Germinal center (tissue), 1 donor: ENCODE measurements around the gene EFCAB6.

Source experiments
- DNase-seq: peaks from one replicate; pipeline ENCODE4 v3.0.0; 2012; ENCODE audit warnings: mixed read lengths, low spot score

Gene EFCAB6

DNA sequence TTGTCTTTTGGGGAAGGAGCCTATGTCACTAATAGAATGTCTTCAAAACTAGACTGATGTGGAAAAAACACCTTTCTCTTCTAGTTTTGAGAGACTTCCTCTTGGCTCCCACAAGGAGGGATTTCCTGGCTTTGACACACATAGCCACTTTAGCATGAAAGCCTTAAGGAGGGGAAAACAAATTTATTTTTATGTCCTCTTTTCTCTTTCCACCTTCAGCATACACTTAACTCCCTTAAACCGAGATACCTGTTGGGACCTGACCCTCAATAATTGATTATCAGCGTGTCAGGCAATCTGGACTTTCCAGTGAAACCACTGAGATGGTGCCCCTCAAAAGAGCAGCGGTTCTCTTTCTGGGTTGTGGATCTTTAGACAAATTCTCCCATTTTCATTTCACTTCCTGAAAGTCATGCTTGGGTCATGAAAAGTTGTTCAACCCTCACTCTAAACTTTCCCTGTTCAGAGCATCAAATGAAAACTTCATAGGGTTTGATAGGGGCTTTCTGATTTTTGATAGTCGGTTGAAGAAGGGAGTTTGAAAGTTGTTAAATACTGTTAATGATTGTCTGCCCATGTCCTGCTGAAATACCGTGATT is 9.1 kb downstream of the EFCAB6 start:
- DNase-seq, result no peak

- no peak for DNase-seq
Observed at GRCh38 chr22:43800970-43801369, 11.1 kb downstream of the EFCAB6 start.

DNA sequence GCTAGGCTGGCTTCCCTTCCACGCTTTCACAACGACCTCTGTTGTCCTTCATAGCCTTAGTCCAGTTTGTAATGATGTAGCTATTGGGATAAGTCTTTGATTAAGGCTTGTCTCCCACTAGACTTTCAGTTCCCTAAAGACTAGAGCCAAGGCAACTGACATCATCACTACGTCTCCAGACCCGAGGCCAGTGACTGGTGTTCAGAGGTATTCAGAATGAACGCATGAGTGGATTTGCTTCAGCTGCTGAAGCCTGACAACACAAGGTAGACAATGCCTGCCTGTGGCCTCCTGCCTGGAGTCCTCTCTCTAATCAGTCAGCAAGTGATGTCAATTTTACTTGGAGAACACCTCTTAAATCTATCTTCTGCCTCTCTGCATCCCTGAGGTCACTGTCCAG is 13.6 kb downstream of the EFCAB6 start:
- no peak for DNase-seq

DNA sequence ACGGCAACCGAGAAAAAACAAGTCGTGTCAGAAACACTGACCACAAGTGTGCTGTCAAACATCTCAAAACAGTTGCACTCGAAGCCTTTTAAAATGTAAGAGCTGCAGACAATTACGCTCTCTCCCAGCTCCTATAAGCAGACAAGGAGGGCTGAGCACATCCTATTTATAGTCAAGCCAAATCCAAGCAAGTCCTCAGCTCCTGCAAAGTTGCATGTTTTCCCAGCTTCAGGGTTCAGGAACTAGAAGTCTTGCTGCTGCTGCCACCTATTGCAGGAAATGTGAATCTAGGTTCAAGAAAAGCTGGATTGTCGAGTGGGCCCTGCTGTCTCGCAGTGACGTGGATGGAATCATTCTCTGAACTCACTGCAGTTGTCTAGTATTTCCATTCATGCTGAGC is 15.5 kb downstream of the EFCAB6 start:
- DNase-seq, result no peak

DNA sequence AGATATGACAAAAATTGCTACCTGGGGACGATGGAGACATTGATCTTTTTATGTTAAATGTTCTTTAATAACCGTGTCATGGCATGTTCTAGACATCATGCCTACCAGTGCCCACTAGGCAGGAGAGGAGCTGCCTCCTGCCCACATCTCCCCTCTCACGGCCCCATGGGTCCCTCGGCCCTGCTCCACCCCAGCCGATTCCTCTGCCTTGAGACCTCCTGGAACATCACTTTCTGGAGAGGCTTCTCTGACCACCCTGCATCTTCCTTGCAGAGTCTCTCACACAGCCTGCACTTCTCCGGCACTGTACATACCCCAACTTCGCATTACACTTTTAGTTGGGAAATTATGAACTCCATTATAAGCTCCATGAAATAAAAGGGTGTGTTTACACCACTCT is 16.8 kb downstream of the EFCAB6 start:
- no peak for DNase-seq

DNA sequence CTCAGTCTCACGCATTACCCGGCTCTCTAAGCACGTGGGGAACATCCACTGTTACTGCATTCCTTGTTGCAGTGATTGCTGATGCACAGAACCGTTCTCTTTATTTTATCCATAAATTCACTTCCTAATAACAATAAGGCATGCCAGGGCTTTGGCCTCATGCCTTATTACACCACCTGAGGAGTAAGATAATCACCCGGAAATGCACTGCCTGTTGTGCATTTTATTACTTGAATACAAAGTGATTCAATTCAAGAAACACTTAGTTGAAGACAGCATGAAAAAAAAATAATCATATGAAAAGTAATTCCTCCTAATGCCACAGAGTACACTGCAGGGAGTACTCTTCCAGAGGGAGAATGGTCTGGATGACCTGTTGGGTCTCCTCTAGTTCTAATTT is 19.2 kb downstream of the EFCAB6 start:
- no peak for DNase-seq

DNA sequence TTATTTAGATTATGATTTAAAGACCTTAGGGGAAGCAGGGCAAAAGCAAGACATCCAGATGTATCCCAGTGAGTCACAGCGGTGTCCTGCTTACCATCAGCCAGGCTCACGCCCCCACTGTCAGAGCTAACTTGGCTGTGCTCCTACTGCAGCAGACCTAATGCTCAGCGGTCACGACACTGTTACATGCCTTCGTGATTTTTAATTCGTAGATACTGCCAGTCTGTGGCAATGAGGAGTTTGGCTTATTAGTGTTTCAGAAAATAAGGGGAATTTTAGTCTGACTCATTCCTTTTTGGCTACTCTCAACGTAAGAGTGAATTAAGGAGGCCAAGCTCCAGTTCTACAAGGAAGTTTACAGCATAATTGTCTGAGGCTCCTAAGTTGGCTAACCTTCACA is 22.7 kb downstream of the EFCAB6 start:
- no peak for DNase-seq

DNA sequence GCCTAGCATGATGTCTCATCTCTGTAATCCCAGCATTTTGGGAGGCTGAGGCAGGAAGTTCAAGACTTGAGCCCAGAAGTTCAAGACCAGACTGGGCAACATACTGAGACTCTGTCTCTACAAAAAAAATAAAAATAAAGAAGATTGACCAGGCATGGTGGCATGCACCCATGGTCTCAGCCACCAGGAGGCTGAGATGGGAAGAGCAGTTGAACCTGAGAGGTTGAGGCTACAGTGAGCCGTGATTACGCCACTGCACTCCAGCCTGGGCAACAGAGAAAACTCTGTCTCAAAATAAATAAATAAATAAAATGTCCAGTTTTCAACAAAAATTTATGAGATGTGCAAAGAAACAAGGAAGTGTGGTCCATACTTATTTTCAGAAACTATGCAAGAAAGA is 28.3 kb downstream of the EFCAB6 start:
- DNase-seq, result no peak

DNA sequence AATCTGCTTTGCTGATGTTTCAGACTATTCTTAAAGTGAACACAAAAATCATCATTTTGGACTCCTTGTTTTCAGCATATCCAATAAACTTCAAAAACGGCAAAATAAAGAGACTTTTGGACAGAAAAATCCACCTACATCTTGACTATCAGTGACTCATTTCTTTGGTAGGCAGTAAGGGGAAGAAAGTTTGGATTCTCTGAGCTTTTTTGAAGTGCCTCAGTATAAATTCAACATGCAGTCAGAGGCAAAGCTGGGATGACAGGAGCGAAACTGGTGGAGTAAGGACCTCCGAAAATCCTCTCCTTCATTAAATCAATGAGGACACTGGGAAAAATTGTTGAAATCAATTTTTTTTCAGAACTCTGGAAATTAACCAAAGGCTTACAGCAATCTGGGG is 29.7 kb downstream of the EFCAB6 start:
- no peak for DNase-seq

GRCh38 chr22:43777286-43777685 is 34.8 kb downstream of the EFCAB6 start:
- no peak for DNase-seq

DNA sequence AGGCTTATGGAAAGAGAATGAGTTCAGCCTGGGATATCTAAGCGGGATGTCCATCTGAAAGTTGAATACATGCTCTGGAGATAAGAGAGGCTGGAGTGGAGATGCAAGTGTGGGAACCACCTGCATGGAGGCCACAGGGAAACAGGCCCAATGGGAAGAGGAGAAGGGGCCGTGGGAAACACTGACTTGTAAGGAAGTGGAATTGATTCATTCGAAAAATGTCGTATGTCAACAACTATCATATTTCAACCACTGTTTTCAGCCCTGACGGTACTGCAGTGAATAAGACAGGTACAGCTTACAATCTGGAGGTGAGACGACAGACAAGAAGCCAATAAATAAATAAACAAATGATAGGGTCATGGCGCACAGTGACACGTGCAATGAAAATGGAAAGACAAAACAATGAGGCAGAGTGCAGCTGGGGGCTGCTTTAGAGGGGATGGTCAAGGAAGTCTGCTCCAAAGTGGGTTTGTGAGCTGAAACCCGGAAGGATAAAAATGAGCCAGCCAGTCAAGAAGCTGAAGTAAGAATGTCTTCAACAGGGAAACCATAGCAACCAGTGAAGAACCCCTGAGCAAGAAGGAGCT is 35.9 kb downstream of the EFCAB6 start:
- no peak for DNase-seq

- no peak for DNase-seq
Observed at GRCh38 chr22:43774318-43774915, 37.7 kb downstream of the EFCAB6 start.

GRCh38 chr22:43772831-43773230 is 39.3 kb downstream of the EFCAB6 start:
- no peak for DNase-seq

DNA sequence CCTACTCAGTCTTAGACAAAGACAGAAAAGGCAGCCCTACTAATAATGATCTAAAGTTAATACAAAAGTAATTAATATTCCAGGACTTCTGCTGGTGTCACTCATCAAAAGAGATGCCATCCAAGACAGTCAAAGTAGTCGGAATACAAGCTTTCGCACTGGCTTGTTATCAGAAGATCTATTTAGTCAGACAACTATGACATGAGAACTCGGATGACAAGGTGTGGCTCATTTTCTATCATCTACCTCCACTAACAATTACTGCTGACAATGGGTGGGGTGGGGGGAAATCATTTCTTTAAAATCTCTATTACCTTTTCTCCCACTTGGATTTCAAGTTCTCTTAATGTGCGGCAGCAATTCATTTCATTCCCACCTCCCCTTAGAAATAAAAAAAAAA is 56.7 kb downstream of the EFCAB6 start:
- no peak for DNase-seq

DNA sequence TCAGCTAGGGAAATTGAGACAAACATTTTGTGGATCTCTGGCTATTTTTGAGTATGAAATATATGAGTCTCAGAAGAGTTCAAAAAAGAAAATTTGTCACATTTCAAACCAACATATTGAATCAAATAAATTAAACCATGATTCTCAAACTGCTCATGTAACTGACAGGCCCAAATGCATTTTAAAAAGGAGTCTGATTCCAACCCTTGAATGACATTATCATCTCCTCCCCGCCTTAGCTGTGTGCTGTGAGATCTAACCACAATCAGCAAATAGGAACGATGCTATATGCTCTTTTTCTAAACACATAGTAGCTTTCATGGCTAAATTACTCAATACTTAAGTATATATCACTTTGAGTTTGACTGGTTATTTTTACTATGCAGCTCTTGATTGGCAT is 57.1 kb downstream of the EFCAB6 start:
- DNase-seq, result no peak

DNA sequence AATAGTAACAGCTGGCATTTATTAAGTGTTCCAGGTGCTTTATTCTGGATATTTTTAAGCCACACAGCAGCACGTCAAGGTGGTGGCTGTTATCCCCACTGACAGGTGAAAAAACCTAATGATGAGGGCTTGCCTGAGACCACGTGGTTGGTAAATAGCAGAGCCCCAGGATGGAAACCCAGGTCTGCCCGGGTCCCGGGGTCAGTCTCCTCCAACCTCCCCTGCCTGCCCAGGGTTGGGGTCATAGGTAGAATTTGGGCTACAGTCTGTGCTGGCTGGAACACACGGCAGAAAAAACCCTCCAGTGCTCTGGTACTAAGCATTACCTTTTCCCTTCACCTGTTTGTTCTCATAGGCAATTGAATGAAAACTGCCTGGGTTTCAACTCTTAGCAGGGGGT is 57.9 kb downstream of the EFCAB6 start:
- no peak for DNase-seq

DNA sequence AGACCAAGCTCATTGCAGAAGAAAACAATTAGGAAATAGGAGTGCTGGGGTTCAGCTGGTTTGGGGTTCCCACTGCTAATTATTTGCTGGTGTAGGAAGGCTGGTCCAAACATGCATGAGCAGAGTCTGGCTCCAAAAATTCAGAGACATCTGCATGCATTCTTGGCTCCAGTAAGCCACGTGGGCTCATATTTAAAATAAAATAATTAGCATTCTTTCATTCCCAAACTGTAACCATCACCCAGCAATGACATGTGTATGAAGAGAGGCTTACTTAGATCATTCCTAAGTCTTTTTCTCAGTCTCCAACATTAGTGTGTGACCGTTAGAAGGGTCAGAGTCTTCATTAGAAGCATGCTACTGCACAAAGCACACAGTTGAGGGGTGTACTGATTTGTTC is 58.4 kb downstream of the EFCAB6 start:
- no peak for DNase-seq

- DNase-seq, result no peak
Observed at GRCh38 chr22:43750751-43751150, 61.4 kb downstream of the EFCAB6 start.

DNA sequence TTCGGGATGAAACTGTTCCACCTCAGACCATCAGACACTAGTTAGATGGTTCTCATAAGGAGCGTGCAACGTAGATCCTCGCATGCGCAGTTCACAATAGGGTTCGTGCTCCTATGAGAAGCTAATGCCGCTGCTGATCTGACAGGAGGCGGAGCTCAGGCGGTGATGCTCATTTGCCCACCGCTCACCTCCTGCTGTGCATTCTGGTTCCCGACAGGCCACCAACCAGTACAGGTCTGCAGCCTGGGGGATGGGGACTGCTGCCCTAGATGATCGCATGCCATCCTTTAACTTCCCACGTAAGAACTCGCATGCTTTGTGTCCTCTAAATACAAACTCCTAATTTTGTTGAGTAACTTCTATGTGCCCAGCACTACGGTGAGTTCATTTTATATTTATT is 62.6 kb downstream of the EFCAB6 start:
- no peak for DNase-seq

GRCh38 chr22:43747877-43748276 is 64.2 kb downstream of the EFCAB6 start:
- DNase-seq, result no peak

GRCh38 chr22:43747058-43747457 is 65.0 kb downstream of the EFCAB6 start:
- no peak for DNase-seq

DNA sequence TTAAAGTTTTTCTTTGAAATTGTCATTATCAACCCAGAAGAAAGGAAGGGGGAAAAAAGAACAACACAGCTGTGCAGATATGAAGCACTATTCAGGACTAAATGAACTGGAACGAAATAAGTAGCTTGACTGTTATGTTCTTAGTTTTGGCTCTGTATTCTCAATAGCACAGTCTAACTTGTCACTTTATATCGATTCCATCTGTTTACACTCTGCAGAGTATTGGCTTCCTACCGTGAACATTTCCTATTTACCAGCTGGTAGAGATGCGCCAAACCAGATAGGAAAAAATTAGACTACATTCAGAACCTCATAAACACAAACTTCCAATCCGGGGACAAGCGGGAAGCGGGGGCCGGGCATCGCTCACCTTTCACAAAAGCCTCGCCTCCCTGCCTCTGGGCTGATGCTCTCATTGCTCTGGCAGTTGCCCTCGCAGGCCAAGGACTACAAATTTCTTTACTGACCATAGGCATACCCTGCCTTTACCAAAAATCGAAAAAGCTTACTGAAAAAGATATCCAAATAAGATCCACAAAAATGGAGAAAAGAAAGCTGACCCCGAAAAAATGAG is 66.2 kb downstream of the EFCAB6 start:
- no peak for DNase-seq

DNA sequence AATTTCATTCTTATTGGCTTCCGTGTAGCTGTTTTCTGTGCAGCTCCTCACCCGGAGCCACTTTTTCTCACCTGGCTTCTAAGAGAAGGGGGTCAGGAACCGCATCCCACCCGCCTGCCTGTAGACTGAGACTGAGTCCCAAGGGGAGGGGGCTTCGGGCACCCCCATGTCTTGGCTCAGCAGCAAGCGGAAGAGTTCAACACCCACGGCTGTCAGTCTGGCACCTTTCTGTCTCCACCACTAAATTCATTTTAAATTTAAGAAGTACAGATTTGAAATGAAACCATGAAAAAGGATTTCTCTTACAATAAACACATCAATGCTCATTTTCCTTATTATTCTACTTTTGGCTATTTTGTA is 66.7 kb downstream of the EFCAB6 start:
- no peak for DNase-seq
